Activated CD8-positive, alpha-beta memory T cell treated with anti-CD3 and anti-CD28 coated beads for 36 hours (primary cell): ENCODE results near the gene DKK1. TPM values are rescaled to one million over a fixed set of nuclear protein-coding genes. Genes with fewer than 3 reads are reported as not detected.
"Not testable (repeated sequence)": the region's sequence is repeated elsewhere in the genome, so short reads cannot be mapped to it uniquely, and the experiment has no call there.

Source experiments
- CTCF ChIA-PET: fragments of 350-600 bp; sonication (Branson Sonifier 250); formaldehyde crosslinking; loops from one replicate; lab custom pipeline; 2021; ENCODE audit warnings: antibody characterized with exemption; lab: Charles Lee
- POLR2A ChIA-PET: fragments of 350-600 bp; sonication (Branson Sonifier 250); formaldehyde crosslinking; loops from one replicate; lab custom pipeline; 2021; ENCODE audit warnings: antibody characterized with exemption; lab: Charles Lee
- total RNA-seq, 2 experiments: library from RNA; stranded (reverse); gene quantifications; one replicate each; pipeline ENCODE4 v1.2.3, GENCODE V29; 2021

The DKK1 gene
- total RNA-seq, 2 experiments from 2014 or later: not detected

DNA sequence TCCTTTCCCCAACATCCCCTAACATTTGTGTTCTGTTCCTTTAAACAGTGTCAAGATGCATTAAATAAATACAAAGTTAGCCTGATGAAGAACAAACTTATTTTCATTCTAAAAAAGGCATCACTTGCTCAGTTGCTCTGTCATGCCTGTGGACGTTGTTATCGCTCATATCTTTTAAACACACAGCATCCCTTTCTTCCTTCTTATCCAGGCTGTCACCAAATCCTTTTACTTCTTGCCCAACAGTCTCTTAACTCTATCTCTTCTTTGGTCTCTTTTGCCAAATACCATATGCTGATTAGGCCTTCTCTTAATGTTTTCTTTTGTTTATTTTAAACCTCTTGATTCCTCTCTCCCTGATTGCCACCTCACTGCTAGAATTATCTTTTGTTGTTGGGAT lies 43.9 kb downstream of the DKK1 start:
- POLR2A ChIA-PET: no interaction called here
- CTCF ChIA-PET: no interaction called here

DNA sequence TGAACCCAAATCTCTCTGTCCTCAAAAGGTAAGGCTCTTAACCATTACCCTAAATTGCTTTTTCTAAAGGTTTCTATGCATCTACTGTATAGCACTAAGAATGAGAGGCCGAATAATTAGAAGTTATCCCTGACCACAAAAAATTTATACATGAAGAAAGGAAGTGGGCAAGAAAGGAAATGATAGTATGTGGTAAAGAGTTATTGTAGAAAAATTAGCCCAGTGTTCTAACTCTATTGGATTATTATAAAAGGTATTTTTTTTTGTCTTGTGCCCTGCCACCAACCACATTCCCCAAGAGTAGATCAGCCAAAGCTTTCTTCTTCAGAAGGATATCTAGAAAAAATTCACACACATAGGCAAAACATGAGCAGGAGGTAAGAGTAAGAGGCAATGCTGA lies 45.4 kb downstream of the DKK1 start:
- POLR2A ChIA-PET: no interaction called here
- CTCF ChIA-PET: no interaction called here

DNA sequence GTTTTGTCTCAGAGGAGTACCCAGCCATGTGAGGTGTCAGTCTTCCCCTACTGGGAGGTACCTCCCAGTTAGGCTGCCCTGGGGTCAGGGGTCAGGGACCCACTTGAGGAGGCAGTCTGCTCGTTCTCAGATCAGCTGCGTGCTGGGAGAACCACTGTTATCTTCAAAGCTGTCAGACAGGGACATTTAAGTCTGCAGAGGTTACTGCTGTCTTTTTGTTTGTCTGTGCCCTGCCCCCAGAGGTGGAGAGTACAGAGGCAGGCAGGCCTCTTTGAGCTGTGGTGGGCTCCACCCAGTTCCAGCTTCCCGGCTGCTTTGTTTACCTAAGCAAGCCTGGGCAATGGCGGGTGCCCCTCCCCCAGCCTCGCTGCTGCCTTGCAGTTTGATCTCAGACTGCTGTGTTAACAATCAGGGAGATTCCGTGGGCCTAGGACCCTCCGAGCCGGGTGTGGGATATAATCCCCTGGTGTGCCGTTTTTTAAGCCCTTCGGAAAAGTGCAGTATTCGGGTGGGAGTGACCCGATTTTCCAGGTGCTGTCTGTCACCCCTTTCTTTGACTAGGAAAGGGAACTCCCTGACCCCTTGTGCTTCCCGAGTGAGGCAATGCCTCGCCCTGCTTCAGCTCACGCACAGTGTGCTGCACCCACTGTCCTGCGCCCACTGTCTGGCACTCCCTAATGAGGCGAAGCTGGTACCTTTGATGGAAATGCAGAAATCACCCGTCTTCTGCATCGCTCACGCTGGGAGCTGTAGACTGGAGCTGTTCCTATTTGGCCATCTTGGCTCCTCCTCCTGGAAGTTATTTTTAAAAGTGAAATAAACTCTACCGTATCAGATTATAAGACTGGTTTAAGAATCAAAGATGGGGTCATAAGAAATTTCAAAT lies 51.7 kb downstream of the DKK1 start:
- POLR2A ChIA-PET, CTCF ChIA-PET: not testable (repeated sequence)
